Ovary (tissue), 3 donors: ENCODE data around the gene NFKBIA.

Source experiments
- CTCF ChIP-seq, 3 donors: fragments of 450-650 bp in 2 of 3; fragments of 200-600 bp in 1 of 3; IDR thresholded peaks; one replicate each; pipeline versions ENCODE4 v1.5.1 to v1.8.0; 2016 to 2022; ENCODE audit warnings: antibody characterized with exemption in 3 of 3, mild to moderate bottlenecking in 1 of 3
- EP300 ChIP-seq: sonication (generic); formaldehyde crosslinking; IDR thresholded peaks from one replicate; pipeline ENCODE4 v1.6.1; 2017; ENCODE audit warnings: antibody characterized with exemption
- POLR2A ChIP-seq: fragments of 450-650 bp; IDR thresholded peaks from one replicate; pipeline ENCODE4 v1.6.1; 2017; ENCODE audit warnings: antibody characterized with exemption, mild to moderate bottlenecking, moderate library complexity
- donor health status: DM: no; HTN: no; CAD: no.

GRCh38 chr14:35375558-35376025 lies 29.0 kb downstream of the NFKBIA start:
- TF ChIP-seq CTCF (IDR thresholded peaks at IDR 0.05), result no peak
- TF ChIP-seq POLR2A, result no peak
- TF ChIP-seq EP300, result no peak
